ENCODE results near the gene CSTF2.

GRCh38 chrX:100850317-100850716 is 30.1 kb downstream of the CSTF2 start:
- no peak for TF ChIP-seq POLR2A (IDR thresholded peaks at IDR 0.05; ENCODE audit: low read depth, low read length)
- TF ChIP-seq POLR2AphosphoS5 (IDR thresholded peaks at IDR 0.05; ENCODE audit: low read length) = no peak
- TF ChIP-seq POLR2AphosphoS2 (IDR thresholded peaks at IDR 0.05; ENCODE audit: low read depth, low read length) = no peak
- TF ChIP-seq CREM (IDR thresholded peaks at IDR 0.05; ENCODE audit: low read depth) = no peak
- no peak for TF ChIP-seq EZH2 (IDR thresholded peaks at IDR 0.05; ENCODE audit: borderline replicate concordance, control insufficient read depth, low read depth, low read length)
